HTERT RPE-1 (cell line): ENCODE results near the gene MUC21.
"Not testable (repeated sequence)": the region's sequence is repeated elsewhere in the genome, so short reads cannot be mapped to it uniquely, and the experiment has no call there.

Experiments used
- in situ Hi-C: fragments of 300-500 bp; cut with MboI; formaldehyde crosslinking; loops from 4 replicates; pipeline ENCODE4 v1.14.3; 2020; ENCODE audit warnings: low sequenced_read_pairs

The MUC21 gene

DNA sequence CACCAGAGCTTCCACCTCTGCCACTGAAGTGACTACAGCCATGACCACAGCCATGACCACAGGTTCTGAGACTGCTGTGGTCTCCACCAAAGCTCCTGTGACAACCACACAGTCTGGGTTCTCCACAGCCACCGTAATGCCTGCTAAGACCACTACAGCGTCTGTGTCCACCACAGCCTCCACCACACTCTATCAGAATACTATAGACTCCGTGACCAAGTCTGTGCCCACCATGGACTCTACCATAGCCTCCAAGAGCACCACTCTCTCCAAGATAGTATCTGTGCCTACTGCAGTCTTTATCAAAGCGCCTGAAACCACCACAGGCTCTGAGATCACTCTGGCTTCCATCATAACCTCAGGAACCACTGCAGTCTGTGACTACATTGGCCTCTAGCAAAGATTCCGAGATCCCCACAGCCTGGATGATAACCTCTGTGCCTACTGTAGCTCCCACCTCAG, 18.3 kb upstream of the MUC21 start:
- in situ Hi-C loops: no loop called here

DNA sequence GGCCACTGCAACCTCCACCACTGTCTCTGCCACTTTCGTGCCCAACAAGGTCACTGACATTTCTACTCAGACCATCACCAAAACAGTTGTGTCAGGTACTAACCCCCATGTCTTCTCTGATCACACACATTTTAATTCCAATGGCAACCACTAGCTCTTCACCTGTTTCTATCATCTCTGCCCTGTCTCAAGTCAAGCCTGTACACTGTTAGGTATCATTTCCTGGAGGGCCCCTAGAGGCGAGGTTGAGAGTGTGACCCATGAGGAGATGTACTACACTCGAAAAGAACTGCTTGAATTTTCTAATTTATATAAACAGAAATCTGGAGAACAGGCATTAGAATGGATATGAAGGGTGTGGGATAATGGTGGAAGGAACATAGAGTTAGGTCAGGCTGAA, 17.4 kb upstream of the MUC21 start:
- in situ Hi-C loops: no loop called here

DNA sequence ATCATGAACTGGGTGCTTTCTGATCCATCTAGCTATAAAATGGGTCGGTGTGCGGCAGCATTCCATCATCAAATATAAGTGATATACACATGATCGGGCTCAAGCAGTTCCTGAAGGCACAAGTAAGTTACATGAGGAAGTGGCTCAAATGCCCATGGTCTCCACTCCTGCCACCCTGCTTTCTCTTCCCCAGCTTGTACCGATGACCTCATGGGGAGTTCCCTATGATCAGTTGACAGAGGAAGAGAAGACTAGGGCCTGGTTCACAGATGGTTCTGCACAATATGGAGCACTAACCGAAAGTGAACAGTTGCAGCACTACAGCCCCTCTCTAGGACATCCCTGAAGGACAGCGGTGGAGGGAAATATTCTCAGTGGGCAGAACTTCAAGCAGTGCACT, 14.3 kb upstream of the MUC21 start:
- in situ Hi-C loops: not testable (repeated sequence)

DNA sequence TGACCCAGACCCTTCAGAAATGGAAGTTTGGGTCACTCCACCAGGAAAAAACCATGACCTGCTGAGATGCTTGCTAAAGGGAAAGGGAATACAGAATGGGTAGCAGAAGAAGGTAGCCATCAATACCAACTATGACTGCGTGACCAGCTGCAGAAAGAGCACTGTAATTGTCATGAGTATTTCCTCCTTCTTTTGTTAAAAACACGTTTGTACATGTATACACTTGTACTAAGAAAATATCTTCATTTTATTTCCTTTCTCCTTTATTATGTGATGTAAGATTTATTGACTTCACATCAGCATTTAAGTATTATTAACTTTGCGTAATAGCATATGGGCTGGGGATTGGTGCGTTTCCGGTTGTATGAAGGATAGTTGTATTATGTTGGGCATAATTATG, 12.6 kb upstream of the MUC21 start:
- in situ Hi-C loops: no loop called here

GRCh38 chr6:30972816-30973215, 10.7 kb upstream of the MUC21 start:
- in situ Hi-C loops: no loop called here

GRCh38 chr6:30974490-30975252, 8.8 kb upstream of the MUC21 start:
- in situ Hi-C loops: no loop called here

- in situ Hi-C loops: no loop called here
Measured at GRCh38 chr6:30979141-30979540, 4.4 kb upstream of the MUC21 start.

DNA sequence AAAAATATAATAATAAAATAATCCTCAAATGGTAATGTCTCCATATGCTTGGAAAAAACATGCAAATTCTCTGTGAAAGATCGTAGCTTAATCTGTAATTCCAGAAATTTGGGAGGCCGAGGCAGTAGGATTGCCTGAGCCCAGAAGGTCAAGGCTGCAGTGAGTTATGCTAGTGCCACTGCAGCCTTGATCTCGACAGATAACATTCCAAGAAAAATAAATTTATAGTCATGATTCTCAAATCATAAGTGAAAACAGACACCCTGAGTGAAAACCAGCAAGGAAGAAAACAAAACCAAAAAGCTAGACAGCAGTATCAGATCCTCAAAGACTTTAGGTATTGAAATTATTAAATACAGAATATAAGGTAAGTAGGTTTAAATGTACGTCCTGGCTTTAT, 3.8 kb upstream of the MUC21 start:
- in situ Hi-C loops: no loop called here

GRCh38 chr6:30981942-30982772, 1.4 kb upstream of the MUC21 start:
- in situ Hi-C loops: no loop called here

- in situ Hi-C loops: no loop called here
Measured at GRCh38 chr6:30985490-30985889, 2.0 kb downstream of the MUC21 start.

- in situ Hi-C loops: no loop called here
Measured at GRCh38 chr6:30987304-30987703, 3.8 kb downstream of the MUC21 start.

- in situ Hi-C loops: no loop called here
Measured at GRCh38 chr6:30988209-30988825, 4.8 kb downstream of the MUC21 start.

DNA sequence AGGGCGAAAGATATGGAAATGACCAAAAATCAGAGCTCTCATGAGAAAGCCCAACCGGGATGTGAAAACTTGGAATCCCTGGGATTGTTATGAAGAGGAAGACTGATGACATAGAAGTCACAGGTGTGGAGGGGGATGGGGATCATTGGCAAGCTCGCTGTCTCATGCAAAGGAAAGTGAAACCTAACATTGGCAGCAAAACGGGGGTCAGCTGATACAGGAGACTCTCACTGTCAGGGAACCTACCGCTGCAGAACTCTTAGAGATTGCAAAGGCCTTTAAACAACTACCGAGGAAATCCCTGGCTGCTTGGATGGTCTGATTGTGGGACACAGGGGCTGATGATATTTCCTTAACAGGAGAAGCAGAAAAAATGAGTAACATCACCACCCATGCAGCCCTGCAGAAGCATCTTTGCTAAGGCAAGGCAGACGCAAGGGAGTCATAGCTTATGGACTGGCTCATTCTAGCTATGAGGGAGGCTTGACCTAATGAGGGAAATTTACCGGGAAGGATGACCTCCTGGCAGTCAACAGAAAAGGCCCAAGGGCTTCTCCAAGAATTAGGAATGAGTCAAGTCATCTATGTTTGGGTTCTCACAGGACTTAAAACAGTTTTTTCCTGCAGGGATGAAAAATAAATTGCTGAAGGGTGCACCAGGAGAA, 7.0 kb downstream of the MUC21 start:
- in situ Hi-C loops: no loop called here

DNA sequence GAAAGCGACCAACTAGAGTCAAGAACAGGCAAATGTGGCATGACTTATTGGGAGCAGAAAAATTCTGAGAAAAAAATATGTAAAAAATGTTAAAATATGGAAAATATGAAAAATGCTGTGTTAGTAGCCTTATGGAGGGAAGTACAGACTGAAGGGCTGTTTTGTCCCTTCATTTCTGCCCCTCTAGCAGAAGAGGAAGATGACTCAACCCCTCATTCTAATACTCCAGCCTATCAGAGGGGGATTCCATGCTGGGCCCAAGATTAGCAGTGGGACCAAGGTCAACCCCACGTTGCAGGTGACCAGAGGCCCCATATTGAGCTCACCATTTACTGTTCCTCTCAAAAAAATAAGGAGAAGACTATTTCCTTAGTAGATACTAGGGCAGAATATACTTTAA, 8.4 kb downstream of the MUC21 start:
- in situ Hi-C loops: no loop called here

GRCh38 chr6:30997301-30997700, 13.8 kb downstream of the MUC21 start:
- in situ Hi-C loops: no loop called here

- in situ Hi-C loops: no loop called here
Measured at GRCh38 chr6:30998785-30999184, 15.3 kb downstream of the MUC21 start.

- in situ Hi-C loops: not testable (repeated sequence)
Measured at GRCh38 chr6:31000067-31000860, 16.7 kb downstream of the MUC21 start.

DNA sequence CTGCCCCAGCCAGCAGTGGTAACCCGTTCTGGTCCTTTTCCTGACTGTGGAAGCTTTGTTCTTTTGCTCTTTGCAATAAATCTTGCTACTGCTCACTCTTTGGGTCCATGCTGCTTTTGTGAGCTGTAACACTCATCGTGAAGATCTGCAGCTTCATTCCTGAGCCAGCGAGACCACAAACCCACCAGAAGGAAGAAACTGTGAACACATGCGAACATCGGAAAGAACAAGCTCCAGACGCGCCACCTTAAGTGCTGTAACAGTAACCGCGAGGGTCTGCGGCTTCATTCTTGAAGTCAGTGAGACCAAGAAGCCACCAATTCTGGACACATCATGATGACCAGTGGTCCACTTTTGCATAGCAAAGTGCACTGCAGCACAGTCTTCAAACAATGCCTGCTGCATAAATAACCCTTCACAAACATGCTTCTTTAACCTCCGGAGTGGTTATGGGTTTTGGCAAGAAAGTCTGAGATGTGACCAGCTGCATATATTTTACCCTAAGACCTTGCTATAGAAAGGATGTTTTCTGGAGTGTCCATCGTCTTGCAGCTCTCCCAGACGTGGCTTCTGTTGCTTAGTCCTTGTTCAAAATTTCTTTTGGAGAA, 17.9 kb downstream of the MUC21 start:
- in situ Hi-C loops: no loop called here

DNA sequence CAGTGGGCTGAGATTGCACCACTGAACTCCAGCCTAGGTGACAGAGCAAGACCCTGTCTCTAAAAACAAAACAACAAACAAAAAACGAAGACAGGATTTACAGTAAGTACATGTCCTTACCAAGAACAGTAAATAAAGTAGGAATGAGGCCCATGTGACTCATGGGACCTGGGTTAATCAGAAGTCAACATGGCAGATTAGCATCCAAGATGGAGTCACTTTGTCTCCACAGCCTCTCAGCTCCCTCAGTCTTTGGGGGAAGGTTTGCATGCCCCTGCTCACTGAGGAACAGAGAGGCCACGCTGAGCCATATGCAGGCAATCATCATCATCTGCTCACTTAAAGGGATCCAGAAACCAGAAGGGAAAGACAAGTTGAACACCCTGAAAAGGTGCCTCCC, 19.0 kb downstream of the MUC21 start:
- in situ Hi-C loops: no loop called here

- in situ Hi-C loops: no loop called here
Measured at GRCh38 chr6:31004794-31005193, 21.3 kb downstream of the MUC21 start.
